ENCODE data around the gene KCNQ1. TPM values are rescaled to one million over a fixed set of nuclear protein-coding genes. Genes with fewer than 3 reads are reported as not detected.

KCNQ1 gene
- total RNA-seq, 2 donors from 2014 or later, result 4.4 to 25.3 TPM

DNA sequence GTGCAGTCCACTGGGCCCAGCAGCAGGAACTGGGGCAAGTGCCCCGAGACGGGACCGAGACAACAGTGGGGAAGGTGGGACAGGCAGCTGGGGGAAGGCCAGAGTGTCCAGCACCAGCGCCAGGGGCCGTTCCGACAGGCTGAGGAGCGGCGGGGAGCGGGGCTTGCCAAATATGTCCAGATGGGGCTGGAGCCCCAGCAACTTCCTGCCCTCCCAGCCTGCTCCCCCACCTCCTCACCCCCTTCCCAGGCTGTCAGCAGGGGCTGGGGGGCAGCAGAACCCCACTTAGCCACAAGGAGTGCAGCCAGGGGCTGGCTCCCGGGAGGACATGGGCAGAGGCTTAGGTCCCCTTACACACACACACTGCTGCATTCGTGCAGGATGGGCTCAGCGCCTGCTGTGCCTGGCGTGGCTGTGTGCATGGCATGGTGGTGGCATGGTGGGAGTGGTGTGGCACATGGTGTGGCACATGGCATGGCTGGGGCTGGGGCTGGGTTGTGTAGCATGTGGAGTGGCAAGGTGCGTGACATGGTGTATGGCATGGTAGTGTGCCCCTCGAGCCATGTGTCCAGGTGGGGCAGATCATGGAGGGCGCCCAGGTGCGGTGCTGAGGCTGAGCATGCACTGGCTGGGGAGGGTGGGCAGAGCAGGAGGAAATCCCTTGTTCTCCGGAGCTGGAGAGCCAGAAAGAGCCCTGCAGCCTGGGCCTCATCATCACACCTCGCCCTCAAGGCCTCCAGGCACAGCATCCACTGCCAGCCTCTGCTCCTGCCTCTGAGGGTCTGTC, 389.1 kb downstream of the KCNQ1 start:
- Histone ChIP-seq H3K36me3 (no peaks in the 10 kb centered on the region), H3K27me3 (replicated peaks; ENCODE audit: insufficient read depth) (no peaks in the 10 kb centered on the region), H3K9me3 (peaks cover 4% of the 10 kb centered on the region), H3K27ac (no peak overlapping the region), H3K4me1 (ENCODE audit: control insufficient read depth in 1 of 2, low read depth in 2 of 2) (no peaks in the 10 kb centered on the region), H3K4me3 (no peak overlapping the region)
- TF ChIP-seq, protein P1, sequence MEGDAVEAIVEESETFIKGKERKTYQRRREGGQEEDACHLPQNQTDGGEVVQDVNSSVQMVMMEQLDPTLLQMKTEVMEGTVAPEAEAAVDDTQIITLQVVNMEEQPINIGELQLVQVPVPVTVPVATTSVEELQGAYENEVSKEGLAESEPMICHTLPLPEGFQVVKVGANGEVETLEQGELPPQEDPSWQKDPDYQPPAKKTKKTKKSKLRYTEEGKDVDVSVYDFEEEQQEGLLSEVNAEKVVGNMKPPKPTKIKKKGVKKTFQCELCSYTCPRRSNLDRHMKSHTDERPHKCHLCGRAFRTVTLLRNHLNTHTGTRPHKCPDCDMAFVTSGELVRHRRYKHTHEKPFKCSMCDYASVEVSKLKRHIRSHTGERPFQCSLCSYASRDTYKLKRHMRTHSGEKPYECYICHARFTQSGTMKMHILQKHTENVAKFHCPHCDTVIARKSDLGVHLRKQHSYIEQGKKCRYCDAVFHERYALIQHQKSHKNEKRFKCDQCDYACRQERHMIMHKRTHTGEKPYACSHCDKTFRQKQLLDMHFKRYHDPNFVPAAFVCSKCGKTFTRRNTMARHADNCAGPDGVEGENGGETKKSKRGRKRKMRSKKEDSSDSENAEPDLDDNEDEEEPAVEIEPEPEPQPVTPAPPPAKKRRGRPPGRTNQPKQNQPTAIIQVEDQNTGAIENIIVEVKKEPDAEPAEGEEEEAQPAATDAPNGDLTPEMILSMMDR (IDR thresholded peaks at IDR 0.05), result no peak
- DNase-seq (ENCODE audit: low spot score) (no peak), ATAC-seq (ENCODE audit: insufficient number of reproducible peaks, low FRiP score, low read depth) (no peak)

DNA sequence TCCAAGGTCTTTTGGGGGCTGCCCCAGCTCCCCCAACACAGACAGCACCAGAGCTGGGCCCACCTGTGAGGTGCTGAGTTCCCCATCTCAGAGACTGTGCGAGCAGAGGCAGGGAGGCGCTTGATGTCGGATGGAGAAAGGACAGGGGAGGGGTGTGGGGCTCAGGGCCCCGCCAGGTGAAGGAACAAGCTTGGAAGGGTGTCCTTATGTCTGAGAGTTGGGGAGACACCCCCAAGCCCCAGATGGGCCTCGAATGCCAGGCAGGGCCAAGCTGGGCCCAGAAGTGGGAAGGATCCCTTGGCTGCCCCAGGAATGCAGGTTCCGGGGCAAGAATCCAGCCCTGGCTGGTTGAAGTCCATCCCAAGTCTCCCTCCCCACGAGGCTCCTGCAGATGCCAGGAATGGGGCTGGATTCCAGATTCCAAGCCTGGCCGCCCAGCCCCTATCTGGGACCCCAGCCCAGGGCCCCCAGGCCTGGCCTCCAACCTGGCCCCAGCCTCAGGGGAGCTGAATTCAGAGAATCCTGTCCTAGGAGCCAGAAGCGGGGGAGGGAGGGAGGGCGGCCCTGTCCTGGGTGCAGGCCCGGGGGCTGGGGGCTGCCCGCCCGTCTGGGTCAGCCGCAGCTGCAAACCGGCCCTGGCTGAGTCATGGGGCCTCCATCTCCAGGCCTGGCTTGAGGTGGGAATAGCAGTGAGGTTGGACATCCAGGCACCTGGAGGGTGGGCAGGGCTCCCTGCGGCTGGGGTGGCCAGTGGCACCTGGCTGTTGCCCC, 389.9 kb downstream of the KCNQ1 start:
- Histone ChIP-seq H3K4me3 (no peak overlapping the region), H3K4me1 (ENCODE audit: control insufficient read depth in 1 of 2, low read depth in 2 of 2) (no peaks in the 10 kb centered on the region), H3K27ac (no peak overlapping the region), H3K27me3 (replicated peaks; ENCODE audit: insufficient read depth) (no peaks in the 10 kb centered on the region), H3K9me3 (no peaks in the 10 kb centered on the region), H3K36me3 (no peaks in the 10 kb centered on the region)
- DNase-seq (ENCODE audit: low spot score) (no peak), ATAC-seq (ENCODE audit: insufficient number of reproducible peaks, low FRiP score, low read depth) (no peak)
- TF ChIP-seq, protein P1 (IDR thresholded peaks at IDR 0.05), result no peak

DNA sequence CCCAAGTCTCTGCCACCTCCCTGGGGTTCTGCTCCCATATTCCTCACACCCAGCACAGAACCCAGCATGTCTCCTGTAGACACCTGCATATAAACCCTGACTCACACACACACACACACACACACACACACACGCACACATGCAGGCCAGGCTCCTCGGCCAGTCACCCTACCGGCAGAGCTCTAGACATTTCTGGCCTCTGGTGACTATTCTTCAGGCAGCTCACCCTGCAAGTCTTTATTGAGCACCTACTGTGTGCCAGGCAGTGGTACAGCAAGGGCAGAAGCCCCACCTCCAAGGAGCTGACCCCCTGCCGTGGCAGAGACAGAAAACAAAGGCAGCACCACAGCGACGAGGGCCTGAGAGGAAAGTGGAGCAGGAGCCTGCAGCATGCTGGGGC, 390.5 kb downstream of the KCNQ1 start:
- ATAC-seq (ENCODE audit: insufficient number of reproducible peaks, low FRiP score, low read depth) (no peak), DNase-seq (ENCODE audit: low spot score) (no peak)
- Histone ChIP-seq H3K4me3 (no peak overlapping the region), H3K27ac (no peak overlapping the region), H3K4me1 (ENCODE audit: control insufficient read depth in 1 of 2, low read depth in 2 of 2) (no peaks in the 10 kb centered on the region), H3K36me3 (no peaks in the 10 kb centered on the region), H3K9me3 (no peaks in the 10 kb centered on the region), H3K27me3 (replicated peaks; ENCODE audit: insufficient read depth) (no peaks in the 10 kb centered on the region)
- TF ChIP-seq, protein P1 (IDR thresholded peaks at IDR 0.05), result no peak

DNA sequence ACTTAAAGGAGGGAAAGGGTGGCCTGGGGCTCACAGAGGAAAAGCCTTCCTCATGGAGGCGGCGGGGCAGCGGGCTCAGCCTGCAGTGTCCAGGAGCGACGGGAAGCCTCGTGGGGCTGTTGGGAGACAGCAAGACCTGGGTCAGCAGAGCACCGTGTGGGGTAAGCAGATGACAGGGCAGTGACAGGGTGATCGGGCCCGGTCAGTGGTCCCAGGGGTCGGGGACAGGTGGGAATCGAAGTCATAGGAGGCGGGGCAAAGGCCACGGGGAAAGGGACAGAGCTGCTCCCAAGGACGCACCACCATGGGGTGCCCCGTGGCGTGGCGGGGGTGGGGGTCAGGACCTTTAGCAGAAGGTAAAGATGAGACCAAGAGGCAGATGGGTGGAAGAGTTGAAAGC, 390.9 kb downstream of the KCNQ1 start:
- TF ChIP-seq, protein P1 (IDR thresholded peaks at IDR 0.05), result no peak
- no peaks in the 10 kb centered on the region for H3K9me3 ChIP-seq

DNA sequence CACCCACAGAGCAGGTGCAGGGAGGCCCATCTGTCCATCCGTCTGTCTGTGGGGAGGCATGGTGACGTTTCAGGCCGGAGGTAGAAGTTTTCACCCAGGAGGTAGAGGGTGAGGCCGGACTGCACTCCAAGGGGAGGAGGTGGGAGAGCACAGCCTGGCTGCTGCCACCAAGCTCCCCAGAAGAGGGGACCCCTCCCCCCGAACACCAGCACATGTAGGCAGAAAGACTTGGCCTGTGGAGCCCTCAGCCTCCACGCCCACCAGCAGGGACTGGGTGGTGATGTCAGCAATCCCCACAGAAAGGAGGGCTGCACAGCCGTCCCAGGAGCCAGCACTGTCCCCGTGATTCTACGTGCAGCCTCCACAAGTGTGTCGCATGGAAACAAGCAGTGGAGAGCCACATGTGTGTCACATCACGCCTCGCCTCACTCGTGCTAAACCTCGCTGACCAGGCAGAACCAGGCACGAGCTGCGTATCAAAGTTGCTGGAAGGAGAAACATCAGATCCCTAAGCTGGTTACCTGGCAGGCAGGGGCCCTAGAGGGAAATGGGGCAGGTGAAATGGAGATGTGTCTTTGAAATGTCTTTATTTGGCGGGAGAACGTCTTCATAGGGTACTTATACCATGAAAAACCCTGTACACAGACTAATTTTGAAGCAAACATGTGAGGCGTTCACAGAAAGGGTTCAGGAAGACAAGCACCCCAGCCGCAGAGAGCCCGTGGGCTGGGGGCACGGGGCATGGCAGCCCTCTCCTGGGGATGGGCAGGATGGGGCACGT, 391.7 kb downstream of the KCNQ1 start:
- H3K36me3 ChIP-seq, result no peaks in the 10 kb centered on the region
- H3K9me3 ChIP-seq, result no peaks in the 10 kb centered on the region
- H3K4me1 ChIP-seq (ENCODE audit: control insufficient read depth in 1 of 2, low read depth in 2 of 2), result no peaks in the 10 kb centered on the region
- TF ChIP-seq, protein P1 (IDR thresholded peaks at IDR 0.05), result no peak
- ATAC-seq (ENCODE audit: insufficient number of reproducible peaks, low FRiP score, low read depth) (no peak), DNase-seq (ENCODE audit: low spot score) (no peak)
- H3K4me3 ChIP-seq, result no peak overlapping the region
- H3K27ac ChIP-seq, result no peak overlapping the region
- H3K27me3 ChIP-seq (replicated peaks; ENCODE audit: insufficient read depth), result no peaks in the 10 kb centered on the region

More for the DNA sequence above, 390.9 kb downstream of the KCNQ1 start:
- Histone ChIP-seq H3K27ac (no peak overlapping the region), H3K36me3 (no peaks in the 10 kb centered on the region), H3K27me3 (replicated peaks; ENCODE audit: insufficient read depth) (no peaks in the 10 kb centered on the region), H3K4me3 (no peak overlapping the region), H3K4me1 (ENCODE audit: control insufficient read depth in 1 of 2, low read depth in 2 of 2) (no peaks in the 10 kb centered on the region)
- ATAC-seq (ENCODE audit: insufficient number of reproducible peaks, low FRiP score, low read depth) (no peak), DNase-seq (ENCODE audit: low spot score) (no peak)
